Measurements from ENCODE around the gene CD72. TPM values are rescaled to one million over a fixed set of nuclear protein-coding genes. Genes with fewer than 3 reads are reported as not detected.

CD72 gene
- total and polyA plus RNA-seq, 4 donors = 2.0 to 5.7 (median 3.5) TPM

- Histone ChIP-seq H3K4me1 (ENCODE audit: control insufficient read depth in 4 of 4, insufficient read depth in 4 of 4, low read length in 3 of 4) (peaks cover 0 to 2% (median 0%) of the 10 kb centered on the region in 4 donors), H3K9ac (ENCODE audit: low read depth in 1 of 2, low read length in 2 of 2) (no peak overlapping the region), H3K27ac (ENCODE audit: low read depth in 1 of 2, low read length in 2 of 2) (no peak overlapping the region), H3K27me3 (ENCODE audit: control insufficient read depth in 4 of 4, insufficient read depth in 4 of 4, low read length in 3 of 4) (peaks cover 0 to 8% (median 0%) of the 10 kb centered on the region in 4 donors), H3K4me3 (ENCODE audit: low read depth in 1 of 3, low read length in 3 of 3) (no peak overlapping the region), H3K9me3 (ENCODE audit: control insufficient read depth in 4 of 4, low read length in 3 of 4) (no peaks in the 10 kb centered on the region), H3K36me3 (ENCODE audit: control insufficient read depth in 4 of 4, insufficient read depth in 3 of 4, low read depth in 1 of 4, low read length in 3 of 4) (no peaks in the 10 kb centered on the region)
- DNase-seq (ENCODE audit: low spot score) = no peak
- WGBS = 78% methylated on average over 17 of the region's 17 CpGs
- TF ChIP-seq HNF4A (conservative IDR thresholded peaks at IDR 0.05) (no peak), FOXA1 (IDR thresholded peaks at IDR 0.05) (no peak), GABPA (IDR thresholded peaks at IDR 0.05 in 1 of 2, conservative IDR thresholded peaks at IDR 0.05 in 1 of 2) (no peak), HNF4G (IDR thresholded peaks at IDR 0.05) (no peak), YY1 (IDR thresholded peaks at IDR 0.05) (no peak), TAF1 (conservative IDR thresholded peaks at IDR 0.05) (no peak), JUND (IDR thresholded peaks at IDR 0.05) (no peak), RXRA (IDR thresholded peaks at IDR 0.05) (no peak), EGR1 (IDR thresholded peaks at IDR 0.05; ENCODE audit: low read depth in 2 of 2) (no peak), SP1 (IDR thresholded peaks at IDR 0.05) (no peak), NR2F2 (IDR thresholded peaks at IDR 0.05) (no peak), RAD21 (IDR thresholded peaks at IDR 0.05) (no peak), ZBTB33 (IDR thresholded peaks at IDR 0.05) (no peak), CTCF (IDR thresholded peaks at IDR 0.05; ENCODE audit: low read depth, low read length, missing input control) (no peak), ATF3 (IDR thresholded peaks at IDR 0.05) (no peak), FOXA2 (IDR thresholded peaks at IDR 0.05) (no peak)
- TF ChIP-seq, protein P1, sequence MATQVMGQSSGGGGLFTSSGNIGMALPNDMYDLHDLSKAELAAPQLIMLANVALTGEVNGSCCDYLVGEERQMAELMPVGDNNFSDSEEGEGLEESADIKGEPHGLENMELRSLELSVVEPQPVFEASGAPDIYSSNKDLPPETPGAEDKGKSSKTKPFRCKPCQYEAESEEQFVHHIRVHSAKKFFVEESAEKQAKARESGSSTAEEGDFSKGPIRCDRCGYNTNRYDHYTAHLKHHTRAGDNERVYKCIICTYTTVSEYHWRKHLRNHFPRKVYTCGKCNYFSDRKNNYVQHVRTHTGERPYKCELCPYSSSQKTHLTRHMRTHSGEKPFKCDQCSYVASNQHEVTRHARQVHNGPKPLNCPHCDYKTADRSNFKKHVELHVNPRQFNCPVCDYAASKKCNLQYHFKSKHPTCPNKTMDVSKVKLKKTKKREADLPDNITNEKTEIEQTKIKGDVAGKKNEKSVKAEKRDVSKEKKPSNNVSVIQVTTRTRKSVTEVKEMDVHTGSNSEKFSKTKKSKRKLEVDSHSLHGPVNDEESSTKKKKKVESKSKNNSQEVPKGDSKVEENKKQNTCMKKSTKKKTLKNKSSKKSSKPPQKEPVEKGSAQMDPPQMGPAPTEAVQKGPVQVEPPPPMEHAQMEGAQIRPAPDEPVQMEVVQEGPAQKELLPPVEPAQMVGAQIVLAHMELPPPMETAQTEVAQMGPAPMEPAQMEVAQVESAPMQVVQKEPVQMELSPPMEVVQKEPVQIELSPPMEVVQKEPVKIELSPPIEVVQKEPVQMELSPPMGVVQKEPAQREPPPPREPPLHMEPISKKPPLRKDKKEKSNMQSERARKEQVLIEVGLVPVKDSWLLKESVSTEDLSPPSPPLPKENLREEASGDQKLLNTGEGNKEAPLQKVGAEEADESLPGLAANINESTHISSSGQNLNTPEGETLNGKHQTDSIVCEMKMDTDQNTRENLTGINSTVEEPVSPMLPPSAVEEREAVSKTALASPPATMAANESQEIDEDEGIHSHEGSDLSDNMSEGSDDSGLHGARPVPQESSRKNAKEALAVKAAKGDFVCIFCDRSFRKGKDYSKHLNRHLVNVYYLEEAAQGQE (IDR thresholded peaks at IDR 0.05) = no peak
- TF ChIP-seq, protein P2, sequence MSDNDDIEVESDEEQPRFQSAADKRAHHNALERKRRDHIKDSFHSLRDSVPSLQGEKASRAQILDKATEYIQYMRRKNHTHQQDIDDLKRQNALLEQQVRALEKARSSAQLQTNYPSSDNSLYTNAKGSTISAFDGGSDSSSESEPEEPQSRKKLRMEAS (IDR thresholded peaks at IDR 0.05) = no peak
Measured at GRCh38 chr9:35615981-35616680, 2.1 kb downstream of the CD72 start.

Measured in liver (tissue), 9 donors.